Pancreas (tissue), 10 donors: Measurements from ENCODE around the gene SURF1. TPM values are rescaled to one million over a fixed set of nuclear protein-coding genes. Genes with fewer than 3 reads are reported as not detected.
"Not testable (repeated sequence)": the region's sequence is repeated elsewhere in the genome, so short reads cannot be mapped to it uniquely, and the experiment has no call there.

ENCODE experiments used
- ATAC-seq, 4 donors: fragments of 200-7000 bp; cut with Tn5 transposase; one replicate each; pipeline versions ENCODE4 v1.8.0 to v1.9.1; 2020; ENCODE audit warnings: mild to moderate bottlenecking in 4 of 4, moderate library complexity in 4 of 4
- DNase-seq, 6 donors: peaks; one replicate each; pipeline ENCODE4 v3.0.0-alpha.2; 2020
- FAIRE-seq: peaks from 2 replicates; lab custom pipeline; 2012; peaks lifted over from hg19 to GRCh38; lab: Jason Lieb, UNC
- H3K27ac ChIP-seq, 4 donors: fragments of 200-600 bp; sonication (generic); 1 replicate in 3 of 4; 2 replicates in 1 of 4; pipeline versions ENCODE4 v1.5.0 to v1.8.0; 2020
- H3K27me3 ChIP-seq, 4 donors: fragments of 200-600 bp; one replicate each; pipeline ENCODE4 v1.8.0; 2021
- H3K36me3 ChIP-seq, 3 donors: fragments of 200-600 bp; sonication (generic) in 1 of 3; one replicate each; pipeline versions ENCODE4 v1.5.0 to v1.8.0; 2020 to 2021
- H3K4me1 ChIP-seq, 3 donors: fragments of 200-600 bp; one replicate each; pipeline ENCODE4 v1.8.0; 2021
- H3K4me3 ChIP-seq, 4 donors: fragments of 200-600 bp; sonication (generic) in 2 of 4; one replicate each; pipeline versions ENCODE4 v1.5.0 to v1.8.0; 2020 to 2021
- H3K9me3 ChIP-seq, 4 donors: fragments of 200-600 bp; one replicate each; pipeline ENCODE4 v1.8.0; 2021
- WGBS, 2 donors: extraction: QIAGEN DNeasy Blood & Tissue Kit; methylation state at CpG; one replicate each; pipeline ENCODE4 v1.1.7; 2013; 5-methylcytosine and 5-hydroxymethylcytosine counted together
- intact Hi-C, 3 donors: fragments of 100-400 bp; cut with DNase I; formaldehyde crosslinking; loops; one replicate each; pipeline versions ENCODE4 v1.11.1 to v1.14.2; 2022
- polyA plus RNA-seq, 2 donors: library from polyadenylated mRNA; stranded (reverse); fragments of 200-250 nt; gene quantifications; one replicate each; pipeline ENCODE4 v1.2.3, GENCODE V29; 2013
- total RNA-seq, 6 donors: library from RNA; stranded (reverse); fragmentation: NEBNext Ultra II Directional in 4 of 6; extraction: Animal tissue kit (Norgen Biotek cat#: 25700) in 4 of 6; gene quantifications; one replicate each; pipeline versions ENCODE4 v1.2.1 to v1.2.4, GENCODE V29; 2021 to 2023
- TF ChIP-seq, protein P1 (sequence below), 4 donors: fragments of 200-600 bp; sonication (generic) in 3 of 4; IDR thresholded peaks; one replicate each; pipeline versions ENCODE4 v1.5.0 to v1.8.0; 2021; ENCODE audit warnings: antibody characterized with exemption in 4 of 4
- donor health status: healthy with polysubstance abuse.
- donor health status: DM: no; HTN: no; CAD: no; lungs with moderate emphysema.
- donor health status: DM: no; HTN: no; CAD: no.
- donor health status: control.
- donor health status: control.
- donor health status: Bipolar disorder and iron deficiency.
- donor health status: DM: yes; HTN: yes; CAD: no.
- donor health status: DM: no; HTN: no; CAD: no.
- donor health status: DM: no; HTN: no; CAD: no.
- donor health status: DM: yes; HTN: yes; CAD: no.

SURF1 gene
- total and polyA plus RNA-seq, 8 donors, result 33.6 to 73.9 (median 39.8) TPM

- Histone ChIP-seq H3K27ac (no peak overlapping the region), H3K27me3 (no peaks in the 10 kb centered on the region), H3K4me1 (no peaks in the 10 kb centered on the region), H3K36me3 (peaks cover 0 to 35% (median 9%) of the 10 kb centered on the region in 3 donors), H3K4me3 (no peak overlapping the region), H3K9me3 (no peaks in the 10 kb centered on the region)
- FAIRE-seq, result no peak
- TF ChIP-seq, protein P1, sequence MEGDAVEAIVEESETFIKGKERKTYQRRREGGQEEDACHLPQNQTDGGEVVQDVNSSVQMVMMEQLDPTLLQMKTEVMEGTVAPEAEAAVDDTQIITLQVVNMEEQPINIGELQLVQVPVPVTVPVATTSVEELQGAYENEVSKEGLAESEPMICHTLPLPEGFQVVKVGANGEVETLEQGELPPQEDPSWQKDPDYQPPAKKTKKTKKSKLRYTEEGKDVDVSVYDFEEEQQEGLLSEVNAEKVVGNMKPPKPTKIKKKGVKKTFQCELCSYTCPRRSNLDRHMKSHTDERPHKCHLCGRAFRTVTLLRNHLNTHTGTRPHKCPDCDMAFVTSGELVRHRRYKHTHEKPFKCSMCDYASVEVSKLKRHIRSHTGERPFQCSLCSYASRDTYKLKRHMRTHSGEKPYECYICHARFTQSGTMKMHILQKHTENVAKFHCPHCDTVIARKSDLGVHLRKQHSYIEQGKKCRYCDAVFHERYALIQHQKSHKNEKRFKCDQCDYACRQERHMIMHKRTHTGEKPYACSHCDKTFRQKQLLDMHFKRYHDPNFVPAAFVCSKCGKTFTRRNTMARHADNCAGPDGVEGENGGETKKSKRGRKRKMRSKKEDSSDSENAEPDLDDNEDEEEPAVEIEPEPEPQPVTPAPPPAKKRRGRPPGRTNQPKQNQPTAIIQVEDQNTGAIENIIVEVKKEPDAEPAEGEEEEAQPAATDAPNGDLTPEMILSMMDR (IDR thresholded peaks at IDR 0.05), result no peak
- intact Hi-C loops, result no loop called here
- WGBS, 2 donors, result 88 to 91% methylated on average over 13 of the region's 13 CpGs
- peak in 2 of 6 donors; percentile 10 to 56 for DNase-seq
- no peak for ATAC-seq
These were observed 15.4 kb downstream of the SURF1 start for GRCh38 chr9:133340916-133341315.

GRCh38 chr9:133340256-133340655 is 16.0 kb downstream of the SURF1 start:
- no peaks in the 10 kb centered on the region for H3K27me3 ChIP-seq
- TF ChIP-seq, protein P1 (IDR thresholded peaks at IDR 0.05), result no peak
- H3K36me3 ChIP-seq, result peaks cover 0 to 35% (median 9%) of the 10 kb centered on the region in 3 donors
- ATAC-seq, result no peak
- H3K9me3 ChIP-seq, result no peaks in the 10 kb centered on the region
- WGBS, 2 donors, result 76 to 86% methylated on average over 3 of the region's 3 CpGs
- intact Hi-C loops, result no loop called here
- FAIRE-seq, result no peak
- peak in 1 of 6 donors; percentile 19 for DNase-seq
- H3K4me3 ChIP-seq, result no peak overlapping the region
- no peak overlapping the region for H3K27ac ChIP-seq
- H3K4me1 ChIP-seq, result no peaks in the 10 kb centered on the region

DNA sequence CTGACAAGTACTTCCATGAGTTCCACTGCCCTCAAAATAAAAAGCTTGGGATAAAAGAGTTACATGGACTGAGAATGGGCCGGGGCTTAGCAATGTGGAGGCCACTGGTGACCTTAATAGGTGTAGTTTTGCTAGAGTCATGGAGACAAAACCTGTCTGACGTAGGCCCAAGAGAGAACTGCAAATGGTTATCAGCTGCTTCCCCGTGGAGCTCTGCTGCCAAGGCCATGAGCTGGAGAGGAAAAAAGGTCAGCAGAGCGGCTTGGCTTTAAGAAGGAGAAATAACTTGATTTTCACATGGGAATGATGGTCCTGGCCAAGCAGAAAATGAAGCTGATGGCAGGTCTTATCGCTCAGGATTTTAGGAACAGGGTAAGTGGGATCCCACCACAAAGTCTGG is 16.6 kb downstream of the SURF1 start:
- Histone ChIP-seq H3K36me3 (peaks cover 0 to 35% (median 9%) of the 10 kb centered on the region in 3 donors), H3K27ac (no peak overlapping the region), H3K27me3 (no peaks in the 10 kb centered on the region), H3K4me1 (peaks cover 5 to 6% (median 6%) of the 10 kb centered on the region in 3 donors), H3K4me3 (no peak overlapping the region), H3K9me3 (no peaks in the 10 kb centered on the region)
- DNase-seq (peak in 1 of 6 donors; percentile 2), FAIRE-seq (no peak), ATAC-seq (no peak)
- 62 to 63% methylated on average over 5 of the region's 5 CpGs for WGBS, 2 donors
- TF ChIP-seq, protein P1 (IDR thresholded peaks at IDR 0.05), result no peak
- intact Hi-C loops, result loop anchor here in 1 of 3 donors (10.0 kb wide), 1 partner anchor 155 kb away; no protein-coding TSS in a partner anchor

- Histone ChIP-seq H3K9me3 (no peaks in the 10 kb centered on the region), H3K27ac (peak within 1 kb of the TSS; percentile 42 to 60 (median 52)), H3K27me3 (no peaks in the 10 kb centered on the region), H3K4me3 (peak within 1 kb of the TSS; percentile 63 to 85 (median 81)), H3K36me3 (peaks cover 0 to 36% (median 12%) of the 10 kb centered on the region in 3 donors), H3K4me1 (peaks cover 7 to 8% (median 8%) of the 10 kb centered on the region in 3 donors)
- 3 to 4% methylated on average over 69 to 70 of the region's 70 CpGs for WGBS, 2 donors
- DNase-seq (peak; percentile 86 to 97 (median 90)), FAIRE-seq (no peak), ATAC-seq (peak; percentile 97 to 99 (median 97))
- TF ChIP-seq, protein P1 (IDR thresholded peaks at IDR 0.05), result no peak
- intact Hi-C loops, result loop anchor here in 1 of 3 donors (10.0 kb wide), 1 partner anchor 151 kb away; no protein-coding TSS in a partner anchor
These were observed 20.1 kb downstream of the SURF1 start, which contains the start of gene SURF6 for GRCh38 chr9:133335924-133336811. SURF6 (minus strand) TSS chr9:133336188; CDS start chr9:133336132, 56 bp downstream.

- WGBS, 2 donors, result 62 to 67% methylated on average over 11 of the region's 11 CpGs
- H3K4me3 ChIP-seq, result peak overlapping the region; percentile 63 to 85 (median 81)
- DNase-seq, result peak in 4 of 6 donors; percentile 4 to 19 (median 9)
- peaks cover 0 to 33% (median 12%) of the 10 kb centered on the region in 3 donors for H3K36me3 ChIP-seq
- H3K27ac ChIP-seq, H3K4me1 ChIP-seq, H3K27me3 ChIP-seq, FAIRE-seq, ATAC-seq, H3K9me3 ChIP-seq: not testable (repeated sequence)
- intact Hi-C loops, result loop anchor here in 2 of 3 donors (5.0 to 10.0 kb wide), 2 partner anchors 148 to 150 kb away; no protein-coding TSS in a partner anchor
These were observed 21.4 kb downstream of the SURF1 start for GRCh38 chr9:133334888-133335287.
